Measurements from ENCODE around the gene TRA2B.
"Not testable (repeated sequence)": the region's sequence is repeated elsewhere in the genome, so short reads cannot be mapped to it uniquely, and the experiment has no call there.

TRA2B gene

GRCh38 chr3:185926445-185926844 lies 11.4 kb downstream of the TRA2B start:
- no peak for DNase-seq

- no peak for DNase-seq
Measured at GRCh38 chr3:185925353-185925752, 12.5 kb downstream of the TRA2B start.

GRCh38 chr3:185924375-185924774 lies 13.4 kb downstream of the TRA2B start:
- DNase-seq = no peak

GRCh38 chr3:185920184-185920583 lies 17.6 kb downstream of the TRA2B start:
- DNase-seq = no peak

- no peak for DNase-seq
Measured at GRCh38 chr3:185916042-185916833, 21.6 kb downstream of the TRA2B start.

GRCh38 chr3:185915642-185916041 lies 22.2 kb downstream of the TRA2B start:
- DNase-seq = no peak

- no peak for DNase-seq
Measured at GRCh38 chr3:185914911-185915629, 22.7 kb downstream of the TRA2B start.

GRCh38 chr3:185912929-185913901 lies 24.6 kb downstream of the TRA2B start:
- DNase-seq = no peak

- no peak for DNase-seq
Measured at GRCh38 chr3:185912512-185912911, 25.3 kb downstream of the TRA2B start.

- not testable (repeated sequence) for DNase-seq
Measured at GRCh38 chr3:185911076-185911448, 26.8 kb downstream of the TRA2B start.

GRCh38 chr3:185910322-185911075 lies 27.3 kb downstream of the TRA2B start:
- DNase-seq = not testable (repeated sequence)

GRCh38 chr3:185909913-185910312 lies 27.9 kb downstream of the TRA2B start:
- not testable (repeated sequence) for DNase-seq

- DNase-seq = peak; percentile 65 to 86
Measured at GRCh38 chr3:185900228-185900627, 37.6 kb downstream of the TRA2B start.

GRCh38 chr3:185896636-185897035 lies 41.2 kb downstream of the TRA2B start:
- peak; percentile 49 to 53 for DNase-seq

GRCh38 chr3:185887066-185887465 lies 50.7 kb downstream of the TRA2B start:
- DNase-seq = no peak

- DNase-seq = no peak
Measured at GRCh38 chr3:185884641-185885040, 53.2 kb downstream of the TRA2B start.

- peak; percentile 45 to 64 for DNase-seq
Measured at GRCh38 chr3:185881926-185882325, 55.9 kb downstream of the TRA2B start.

GRCh38 chr3:185880600-185880999 lies 57.2 kb downstream of the TRA2B start:
- no peak for DNase-seq

- no peak for DNase-seq
Measured at GRCh38 chr3:185878920-185879319, 58.9 kb downstream of the TRA2B start.

- DNase-seq = no peak
Measured at GRCh38 chr3:185874119-185874518, 63.7 kb downstream of the TRA2B start.

- DNase-seq = no peak
Measured at GRCh38 chr3:185867650-185868049, 70.2 kb downstream of the TRA2B start.

GRCh38 chr3:185866995-185867394 lies 70.8 kb downstream of the TRA2B start:
- no peak for DNase-seq

Data from inflammatory macrophage treated with lipopolysaccharide for 1 hour (primary cell).